Effector CD4-positive, alpha-beta T cell (primary cell): ENCODE measurements around the gene GNG13.

Experiments
- DNase-seq: peaks from one replicate; pipeline ENCODE4 v3.0.0-alpha.2; 2020

GNG13 gene

GRCh38 chr16:813204-813915 is 12.8 kb upstream of the GNG13 start:
- DNase-seq: peak; percentile 26

- no peak for DNase-seq
Measured at GRCh38 chr16:808085-808386, 7.5 kb upstream of the GNG13 start.

GRCh38 chr16:807347-808084 is 7.0 kb upstream of the GNG13 start:
- peak; percentile 74 for DNase-seq

GRCh38 chr16:805474-805873 is 4.9 kb upstream of the GNG13 start:
- DNase-seq: no peak

GRCh38 chr16:804193-805048 is 3.9 kb upstream of the GNG13 start:
- no peak for DNase-seq

- no peak for DNase-seq
Measured at GRCh38 chr16:803754-804080, 3.2 kb upstream of the GNG13 start.

GRCh38 chr16:802914-803753 is 2.6 kb upstream of the GNG13 start:
- no peak for DNase-seq

GRCh38 chr16:802461-802860 is 1.9 kb upstream of the GNG13 start:
- DNase-seq: no peak

GRCh38 chr16:801584-802363 is 1.2 kb upstream of the GNG13 start:
- no peak for DNase-seq

- DNase-seq: no peak
Measured at GRCh38 chr16:800834-801511, 439 bp upstream of the GNG13 start.

- DNase-seq: no peak
Measured at GRCh38 chr16:799111-799947, 1.2 kb downstream of the GNG13 start.

GRCh38 chr16:798666-799065 is 1.9 kb downstream of the GNG13 start:
- no peak for DNase-seq

GRCh38 chr16:797686-798085 is 2.8 kb downstream of the GNG13 start:
- no peak for DNase-seq

GRCh38 chr16:797120-797420 is 3.5 kb downstream of the GNG13 start:
- DNase-seq: no peak

GRCh38 chr16:796296-797119 is 4.0 kb downstream of the GNG13 start:
- no peak for DNase-seq

GRCh38 chr16:795580-796229 is 4.8 kb downstream of the GNG13 start:
- no peak for DNase-seq

GRCh38 chr16:794853-795466 is 5.6 kb downstream of the GNG13 start:
- DNase-seq: no peak

- no peak for DNase-seq
Measured at GRCh38 chr16:794091-794822, 6.3 kb downstream of the GNG13 start.
